H1 (cell line): ENCODE data around the gene CDH2. TPM values are rescaled to one million over a fixed set of nuclear protein-coding genes. Genes with fewer than 3 reads are reported as not detected.

ENCODE experiments used
- HDAC6 ChIP-seq: IDR thresholded peaks from one replicate; pipeline ENCODE4 v1.7.1; 2012; ENCODE audit warnings: low read depth, mild to moderate bottlenecking, inconsistent platforms, low read length, moderate library complexity
- USF2 ChIP-seq: IDR thresholded peaks from 2 replicates; pipeline ENCODE4 v1.6.1; 2011; ENCODE audit warnings: low read length, improper control_type of control experiment
- polyA plus RNA-seq, 7 experiments: library from polyadenylated mRNA; depleted of rRNA in 3 of 7; stranded (reverse) in 5 of 7; unstranded in 2 of 7; fragments of >200 nt in 5 of 7; fragments of 200-250 nt in 2 of 7; gene quantifications; 1 replicate in 5 of 7; 2 replicates in 1 of 7; 4 replicates in 1 of 7; pipeline versions ENCODE4 v1.2.1 to v1.2.3, GENCODE V29; 2011 to 2013; ENCODE audit warnings: missing spikeins in 2 of 7, mixed read lengths in 2 of 7
- total RNA-seq: library from RNA; stranded (reverse); fragmentation: NEBNext Ultra II Directional; extraction: Animal tissue kit (Norgen Biotek cat#: 25700); gene quantifications from 2 replicates; pipeline ENCODE4 v1.2.1, GENCODE V29; 2021

Gene CDH2
- total and polyA plus RNA-seq, 2 of the 8 experiments (the other 6 are each of a cell fraction or from before 2014, with no cell fraction given): 15.0 to 56.5 TPM

- no peak for TF ChIP-seq USF2
- TF ChIP-seq HDAC6: no peak
- TF ChIP-seq, all 59 proteins: peak for 0
Measured at GRCh38 chr18:28163201-28163775, 13.6 kb downstream of the CDH2 start (continued).
